Smooth muscle cell (in vitro differentiated cells): ENCODE results near the gene TXLNG. TPM values are rescaled to one million over a fixed set of nuclear protein-coding genes. Genes with fewer than 3 reads are reported as not detected.

Experiments
- DNase-seq: peaks from one replicate; lab custom pipeline; 2025; ENCODE audit not compliant: unreplicated experiment; lab: John Stamatoyannopoulos, UW
- H2AFZ ChIP-seq: fragments of 200-600 bp; sonication (generic); 2 replicates; pipeline ENCODE4 v1.6.0; 2016; ENCODE audit warnings: antibody characterized with exemption, low read depth, mild to moderate bottlenecking
- H3F3A ChIP-seq: fragments of 200-600 bp; sonication (generic); 2 replicates; pipeline ENCODE4 v1.6.0; 2017; ENCODE audit warnings: antibody characterized with exemption, low read depth
- H3K27ac ChIP-seq: fragments of 200-600 bp; sonication (generic); 2 replicates; pipeline ENCODE4 v1.5.1; 2016; ENCODE audit warnings: low read depth, mild to moderate bottlenecking
- H3K27me3 ChIP-seq: fragments of 200-600 bp; sonication (generic); 2 replicates; pipeline ENCODE4 v1.6.1; 2016; ENCODE audit warnings: low read depth, mild to moderate bottlenecking
- H3K36me3 ChIP-seq: fragments of 200-600 bp; sonication (generic); 2 replicates; pipeline ENCODE4 v1.5.1; 2016; ENCODE audit warnings: low read depth
- H3K4me1 ChIP-seq: fragments of 200-600 bp; sonication (generic); 2 replicates; pipeline ENCODE4 v1.5.1; 2016; ENCODE audit warnings: low read depth
- H3K4me2 ChIP-seq: fragments of 200-600 bp; sonication (generic); 2 replicates; pipeline ENCODE4 v1.6.0; 2016; ENCODE audit warnings: mild to moderate bottlenecking
- H3K4me3 ChIP-seq: fragments of 200-600 bp; sonication (generic); 2 replicates; pipeline ENCODE4 v1.5.1; 2016; ENCODE audit warnings: mild to moderate bottlenecking
- H3K79me2 ChIP-seq: fragments of 200-600 bp; sonication (generic); 2 replicates; pipeline ENCODE4 v1.6.0; 2016; ENCODE audit warnings: low read depth, mild to moderate bottlenecking
- H3K9ac ChIP-seq: fragments of 200-600 bp; sonication (generic); 2 replicates; pipeline ENCODE4 v1.6.0; 2016; ENCODE audit warnings: low read depth
- H3K9me3 ChIP-seq: fragments of 200-600 bp; sonication (generic); replicated peaks from 2 replicates; pipeline ENCODE4 v1.5.1; 2016; ENCODE audit warnings: low read depth
- H4K20me1 ChIP-seq: fragments of 200-600 bp; sonication (generic); 2 replicates; pipeline ENCODE4 v1.6.0; 2016; ENCODE audit warnings: low read depth
- WGBS: methylation state at CpG from one replicate; pipeline ENCODE4 v1.1.7; 2016; ENCODE audit warnings: low lambda C conversion rate; 5-methylcytosine and 5-hydroxymethylcytosine counted together
- polyA plus RNA-seq: library from polyadenylated mRNA; unstranded; fragments of >200 nt; fragmentation: Nextera tagmentation; extraction: Ambion mirVana; gene quantifications from 2 replicates; pipeline ENCODE4 v1.2.1, GENCODE V29; 2016
- total RNA-seq: library from RNA; depleted of rRNA; stranded (reverse); fragments of >200 nt; gene quantifications from 2 replicates; pipeline ENCODE4 v1.2.3, GENCODE V29; 2014
- TF ChIP-seq, protein P1 (sequence below): fragments of 200-600 bp; sonication (generic); IDR thresholded peaks from 2 replicates; pipeline ENCODE4 v1.5.1; 2017; ENCODE audit warnings: borderline replicate concordance, mild to moderate bottlenecking, antibody characterized with exemption; ENCODE audit not compliant: insufficient read depth, poor library complexity, severe bottlenecking

TXLNG gene
- total and polyA plus RNA-seq, 2 experiments from 2014 or later, result 5.7 to 19.6 TPM

DNA sequence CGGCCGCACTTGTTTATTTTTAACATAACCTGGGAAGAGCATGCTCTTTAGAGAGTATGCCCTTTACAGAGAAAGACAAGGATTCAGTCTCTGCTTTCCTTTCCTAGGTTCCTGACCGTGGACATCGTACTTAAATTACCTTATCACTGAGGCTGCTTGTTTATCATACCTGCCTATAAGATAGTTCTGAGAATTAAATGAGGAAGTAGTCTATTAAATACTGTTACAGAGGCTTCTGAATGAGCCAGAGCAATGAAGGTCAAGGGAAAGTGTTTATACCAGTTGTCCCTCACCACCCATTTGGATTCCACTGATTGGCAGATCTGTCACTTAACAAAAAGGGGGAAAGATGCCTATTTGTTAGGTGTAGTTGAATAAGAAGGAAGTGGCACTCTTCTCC, 10.0 kb downstream of the TXLNG start:
- WGBS, result 96% methylated on average over 4 of the region's 4 CpGs
- Histone ChIP-seq H3K9me3 (no peaks in the 10 kb centered on the region), H3K79me2 (peaks cover 52% of the 10 kb centered on the region), H3F3A (no peaks in the 10 kb centered on the region), H3K9ac (no peak overlapping the region), H3K36me3 (no peaks in the 10 kb centered on the region), H3K4me3 (no peak overlapping the region), H3K4me1 (no peaks in the 10 kb centered on the region), H4K20me1 (peaks cover 6% of the 10 kb centered on the region), H3K27me3 (no peaks in the 10 kb centered on the region), H2AFZ (no peak overlapping the region), H3K4me2 (no peak overlapping the region), H3K27ac (no peak overlapping the region)
- TF ChIP-seq, protein P1, sequence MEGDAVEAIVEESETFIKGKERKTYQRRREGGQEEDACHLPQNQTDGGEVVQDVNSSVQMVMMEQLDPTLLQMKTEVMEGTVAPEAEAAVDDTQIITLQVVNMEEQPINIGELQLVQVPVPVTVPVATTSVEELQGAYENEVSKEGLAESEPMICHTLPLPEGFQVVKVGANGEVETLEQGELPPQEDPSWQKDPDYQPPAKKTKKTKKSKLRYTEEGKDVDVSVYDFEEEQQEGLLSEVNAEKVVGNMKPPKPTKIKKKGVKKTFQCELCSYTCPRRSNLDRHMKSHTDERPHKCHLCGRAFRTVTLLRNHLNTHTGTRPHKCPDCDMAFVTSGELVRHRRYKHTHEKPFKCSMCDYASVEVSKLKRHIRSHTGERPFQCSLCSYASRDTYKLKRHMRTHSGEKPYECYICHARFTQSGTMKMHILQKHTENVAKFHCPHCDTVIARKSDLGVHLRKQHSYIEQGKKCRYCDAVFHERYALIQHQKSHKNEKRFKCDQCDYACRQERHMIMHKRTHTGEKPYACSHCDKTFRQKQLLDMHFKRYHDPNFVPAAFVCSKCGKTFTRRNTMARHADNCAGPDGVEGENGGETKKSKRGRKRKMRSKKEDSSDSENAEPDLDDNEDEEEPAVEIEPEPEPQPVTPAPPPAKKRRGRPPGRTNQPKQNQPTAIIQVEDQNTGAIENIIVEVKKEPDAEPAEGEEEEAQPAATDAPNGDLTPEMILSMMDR, result no peak
- DNase-seq, result no peak

DNA sequence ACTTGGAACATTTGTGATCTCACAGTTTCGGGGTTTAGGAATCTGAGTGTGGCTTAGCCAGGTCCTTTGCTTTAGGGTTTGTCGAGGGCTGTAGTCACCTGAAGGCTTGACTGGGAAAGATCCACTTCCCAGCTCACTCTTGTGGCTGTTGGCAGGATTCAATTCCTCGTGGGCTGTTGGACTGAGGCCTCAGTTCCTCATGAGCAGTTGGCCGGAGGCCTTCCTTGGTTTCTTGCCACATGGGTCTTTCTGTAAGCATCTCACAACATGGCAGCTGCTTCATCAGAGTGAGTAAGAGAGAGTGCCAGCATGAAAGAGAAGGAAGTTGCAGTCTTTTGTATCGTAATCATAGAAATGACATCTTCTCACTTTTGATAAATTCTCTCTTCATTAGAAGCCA, 11.1 kb downstream of the TXLNG start:
- Histone ChIP-seq H3K4me1 (no peaks in the 10 kb centered on the region), H3K27me3 (no peaks in the 10 kb centered on the region), H3K9ac (no peak overlapping the region), H3K9me3 (no peaks in the 10 kb centered on the region), H3K4me3 (no peak overlapping the region), H2AFZ (no peak overlapping the region), H4K20me1 (no peaks in the 10 kb centered on the region), H3K36me3 (no peaks in the 10 kb centered on the region), H3K79me2 (peaks cover 43% of the 10 kb centered on the region), H3F3A (no peaks in the 10 kb centered on the region), H3K4me2 (no peak overlapping the region), H3K27ac (no peak overlapping the region)
- TF ChIP-seq, protein P1, result no peak
- WGBS, result 94% methylated on average over 5 of the region's 5 CpGs
- DNase-seq, result no peak

DNA sequence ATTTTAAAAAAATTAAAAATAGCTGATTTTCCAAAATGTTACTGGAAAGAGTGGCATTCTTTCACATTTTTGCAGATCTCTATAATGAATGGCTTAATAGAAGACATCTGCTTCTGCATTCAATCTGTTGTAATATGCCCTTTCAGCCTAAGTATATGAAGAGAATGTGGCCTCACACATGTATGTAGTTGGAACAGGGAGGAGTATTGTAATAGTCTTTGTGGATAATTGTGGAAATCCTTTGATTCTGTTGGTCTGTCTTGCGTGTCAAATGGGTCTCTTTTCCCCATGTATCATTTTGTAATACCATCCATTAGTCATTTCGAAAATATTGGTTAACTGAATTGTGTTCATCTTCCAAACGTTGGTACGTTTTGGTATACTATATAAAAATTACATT, 11.6 kb downstream of the TXLNG start:
- H3K4me3 ChIP-seq, result no peak overlapping the region
- no peaks in the 10 kb centered on the region for H3K9me3 ChIP-seq
- TF ChIP-seq, protein P1, result no peak
- H3K79me2 ChIP-seq, result peaks cover 38% of the 10 kb centered on the region
- no peaks in the 10 kb centered on the region for H4K20me1 ChIP-seq
- H3K4me1 ChIP-seq, result no peaks in the 10 kb centered on the region
- no peaks in the 10 kb centered on the region for H3K36me3 ChIP-seq
- DNase-seq, result no peak
- no peak overlapping the region for H3K9ac ChIP-seq
- H3F3A ChIP-seq, result no peaks in the 10 kb centered on the region
- no peaks in the 10 kb centered on the region for H3K27me3 ChIP-seq
- no peak overlapping the region for H3K4me2 ChIP-seq
- no peak overlapping the region for H2AFZ ChIP-seq
- H3K27ac ChIP-seq, result no peak overlapping the region
- WGBS, result 98% methylated on average over 4 of the region's 4 CpGs

DNA sequence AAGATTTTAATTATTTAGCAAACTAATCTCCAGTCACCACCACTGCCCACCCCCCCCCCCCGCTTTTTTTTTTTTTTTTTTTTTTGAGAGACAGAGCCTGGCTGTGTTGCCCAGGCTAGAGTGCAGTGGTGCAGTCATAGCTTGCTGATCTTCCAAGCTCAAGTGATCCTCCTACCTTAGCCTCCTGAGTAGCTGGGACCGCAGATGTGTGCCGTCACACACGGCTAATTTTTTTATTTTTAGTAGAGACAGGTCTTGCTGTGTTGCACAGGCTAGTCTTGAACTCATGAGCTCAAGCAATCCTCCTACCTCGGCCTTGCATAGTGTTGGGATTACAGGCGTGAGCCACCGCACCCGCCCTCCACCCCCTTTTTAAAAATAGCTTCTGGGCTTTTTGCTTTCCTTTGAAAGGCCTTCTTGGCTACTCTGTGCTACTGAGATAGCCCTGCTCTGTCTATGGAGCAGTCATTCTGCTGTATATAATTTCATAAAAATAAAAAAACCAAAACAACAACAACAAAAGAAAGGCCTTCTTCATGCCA, 18.7 kb downstream of the TXLNG start:
- H3K4me1 ChIP-seq, result peaks cover 6% of the 10 kb centered on the region
- H3K79me2 ChIP-seq, result peaks cover 34% of the 10 kb centered on the region
- 86% methylated on average over 8 of the region's 8 CpGs for WGBS
- peaks cover 12% of the 10 kb centered on the region for H4K20me1 ChIP-seq
- no peak overlapping the region for H2AFZ ChIP-seq
- no peak overlapping the region for H3K4me2 ChIP-seq
- no peak overlapping the region for H3K27ac ChIP-seq
- TF ChIP-seq, protein P1, result no peak
- H3K36me3 ChIP-seq, result no peaks in the 10 kb centered on the region
- no peak overlapping the region for H3K4me3 ChIP-seq
- no peak for DNase-seq
- H3K27me3 ChIP-seq, result no peaks in the 10 kb centered on the region
- H3K9ac ChIP-seq, result no peak overlapping the region
- H3F3A ChIP-seq, result no peaks in the 10 kb centered on the region
- no peaks in the 10 kb centered on the region for H3K9me3 ChIP-seq
